ENCODE measurements around the gene CACNA1B. TPM values are rescaled to one million over a fixed set of nuclear protein-coding genes. Genes with fewer than 3 reads are reported as not detected.

CACNA1B gene
- total RNA-seq, 1 donor from 2014 or later = 3.1 TPM

- Mint-ChIP-seq H3K27me3 (ENCODE audit: low read depth) (no peaks in the 10 kb centered on the region), H3K36me3 (ENCODE audit: low read depth) (no peaks in the 10 kb centered on the region), H3K9me3 (no peaks in the 10 kb centered on the region), H3K4me1 (no peaks in the 10 kb centered on the region), H3K4me3 (no peak overlapping the region), H3K27ac (ENCODE audit: unreplicated experiment) (no peak overlapping the region)
- DNase-seq (ENCODE audit: low read depth, low spot score) = no peak
- TF ChIP-seq CTCF (conservative IDR thresholded peaks at IDR 0.05) = no peak
These were observed 190.2 kb downstream of the CACNA1B start for GRCh38 chr9:138067613-138068367.

- Mint-ChIP-seq H3K27me3 (ENCODE audit: low read depth) (no peaks in the 10 kb centered on the region), H3K4me1 (no peaks in the 10 kb centered on the region), H3K27ac (ENCODE audit: unreplicated experiment) (no peak overlapping the region), H3K36me3 (ENCODE audit: low read depth) (no peaks in the 10 kb centered on the region), H3K4me3 (no peak overlapping the region), H3K9me3 (no peaks in the 10 kb centered on the region)
- DNase-seq (ENCODE audit: low read depth, low spot score) = no peak
- no peak for TF ChIP-seq CTCF (conservative IDR thresholded peaks at IDR 0.05)
These were observed 191.0 kb downstream of the CACNA1B start for GRCh38 chr9:138068601-138069035.

GRCh38 chr9:138069731-138070456 lies 192.3 kb downstream of the CACNA1B start:
- no peaks in the 10 kb centered on the region for H3K36me3 Mint-ChIP-seq (ENCODE audit: low read depth)
- no peaks in the 10 kb centered on the region for H3K9me3 Mint-ChIP-seq
- no peaks in the 10 kb centered on the region for H3K4me1 Mint-ChIP-seq

GRCh38 chr9:138070815-138071214 lies 193.2 kb downstream of the CACNA1B start:
- Mint-ChIP-seq H3K4me1 (no peaks in the 10 kb centered on the region), H3K4me3 (no peak overlapping the region), H3K27ac (ENCODE audit: unreplicated experiment) (no peak overlapping the region), H3K36me3 (ENCODE audit: low read depth) (no peaks in the 10 kb centered on the region), H3K27me3 (ENCODE audit: low read depth) (no peaks in the 10 kb centered on the region), H3K9me3 (no peaks in the 10 kb centered on the region)
- TF ChIP-seq CTCF (conservative IDR thresholded peaks at IDR 0.05) = no peak
- no peak for DNase-seq (ENCODE audit: low read depth, low spot score)

More at GRCh38 chr9:138069731-138070456, 192.3 kb downstream of the CACNA1B start:
- H3K4me3 Mint-ChIP-seq = no peak overlapping the region
- no peak for TF ChIP-seq CTCF (conservative IDR thresholded peaks at IDR 0.05)
- H3K27ac Mint-ChIP-seq (ENCODE audit: unreplicated experiment) = no peak overlapping the region
- H3K27me3 Mint-ChIP-seq (ENCODE audit: low read depth) = no peaks in the 10 kb centered on the region
- DNase-seq (ENCODE audit: low read depth, low spot score) = no peak

- no peak for TF ChIP-seq CTCF (conservative IDR thresholded peaks at IDR 0.05)
- Mint-ChIP-seq H3K9me3 (no peaks in the 10 kb centered on the region), H3K36me3 (ENCODE audit: low read depth) (no peaks in the 10 kb centered on the region), H3K27ac (ENCODE audit: unreplicated experiment) (no peak overlapping the region), H3K27me3 (ENCODE audit: low read depth) (no peaks in the 10 kb centered on the region), H3K4me3 (no peak overlapping the region), H3K4me1 (no peaks in the 10 kb centered on the region)
- no peak for DNase-seq (ENCODE audit: low read depth, low spot score)
These were observed 193.7 kb downstream of the CACNA1B start for GRCh38 chr9:138071292-138071691.

Measured in neural crest cell (in vitro differentiated cells).